Activated CD4-positive, alpha-beta T cell treated with anti-CD3 and anti-CD28 coated beads, Interleukin-2, amount 50 U/mL, for 48 hours (primary cell): ENCODE results near the gene ITGB1.
"Not testable (repeated sequence)": the region's sequence is repeated elsewhere in the genome, so short reads cannot be mapped to it uniquely, and the experiment has no call there.

Experiments used
- DNase-seq, 2 experiments: peaks; one replicate each; pipeline ENCODE4 v3.0.0-alpha.2; 2020

Gene ITGB1

GRCh38 chr10:32980242-32980557, 22.2 kb upstream of the ITGB1 start:
- DNase-seq, result no peak

- DNase-seq, result not testable (repeated sequence)
Observed at GRCh38 chr10:32979719-32980118, 21.7 kb upstream of the ITGB1 start.

GRCh38 chr10:32979041-32979440, 21.0 kb upstream of the ITGB1 start:
- DNase-seq, result no peak

- DNase-seq, result not testable (repeated sequence)
Observed at GRCh38 chr10:32977846-32978809, 20.1 kb upstream of the ITGB1 start.

- DNase-seq, result no peak
Observed at GRCh38 chr10:32976338-32976737, 18.3 kb upstream of the ITGB1 start.

- DNase-seq, result no peak
Observed at GRCh38 chr10:32972929-32973328, 14.9 kb upstream of the ITGB1 start.

- DNase-seq, result no peak
Observed at GRCh38 chr10:32972460-32972859, 14.4 kb upstream of the ITGB1 start.

GRCh38 chr10:32971536-32972091, 13.6 kb upstream of the ITGB1 start:
- no peak for DNase-seq

- DNase-seq, result no peak
Observed at GRCh38 chr10:32970910-32971309, 12.9 kb upstream of the ITGB1 start.

- DNase-seq, result no peak
Observed at GRCh38 chr10:32964270-32964669, 6.2 kb upstream of the ITGB1 start.

- DNase-seq, result no peak
Observed at GRCh38 chr10:32963096-32963495, 5.1 kb upstream of the ITGB1 start.

- DNase-seq, result no peak
Observed at GRCh38 chr10:32962521-32962920, 4.5 kb upstream of the ITGB1 start.

GRCh38 chr10:32961895-32962369, 3.9 kb upstream of the ITGB1 start:
- no peak for DNase-seq

GRCh38 chr10:32961343-32961894, 3.4 kb upstream of the ITGB1 start:
- DNase-seq, result no peak

GRCh38 chr10:32960022-32960421, 2.0 kb upstream of the ITGB1 start:
- no peak for DNase-seq

- peak; percentile 36 to 49 for DNase-seq
Observed at GRCh38 chr10:32959006-32959920, 1.2 kb upstream of the ITGB1 start.

- DNase-seq, result peak; percentile 50 to 51
Observed at GRCh38 chr10:32957341-32958084, 517 bp downstream of the ITGB1 start.

- DNase-seq, result no peak
Observed at GRCh38 chr10:32956365-32957197, 1.4 kb downstream of the ITGB1 start.

- DNase-seq, result no peak
Observed at GRCh38 chr10:32955790-32956189, 2.2 kb downstream of the ITGB1 start.

- no peak for DNase-seq
Observed at GRCh38 chr10:32955299-32955772, 2.7 kb downstream of the ITGB1 start.
